Measurements from ENCODE around the gene CALCOCO2. TPM values are rescaled to one million over a fixed set of nuclear protein-coding genes. Genes with fewer than 3 reads are reported as not detected.

The CALCOCO2 gene, protein sequence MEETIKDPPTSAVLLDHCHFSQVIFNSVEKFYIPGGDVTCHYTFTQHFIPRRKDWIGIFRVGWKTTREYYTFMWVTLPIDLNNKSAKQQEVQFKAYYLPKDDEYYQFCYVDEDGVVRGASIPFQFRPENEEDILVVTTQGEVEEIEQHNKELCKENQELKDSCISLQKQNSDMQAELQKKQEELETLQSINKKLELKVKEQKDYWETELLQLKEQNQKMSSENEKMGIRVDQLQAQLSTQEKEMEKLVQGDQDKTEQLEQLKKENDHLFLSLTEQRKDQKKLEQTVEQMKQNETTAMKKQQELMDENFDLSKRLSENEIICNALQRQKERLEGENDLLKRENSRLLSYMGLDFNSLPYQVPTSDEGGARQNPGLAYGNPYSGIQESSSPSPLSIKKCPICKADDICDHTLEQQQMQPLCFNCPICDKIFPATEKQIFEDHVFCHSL
- total RNA-seq, result 44.1 and 48.6 TPM in 2 replicates

DNA sequence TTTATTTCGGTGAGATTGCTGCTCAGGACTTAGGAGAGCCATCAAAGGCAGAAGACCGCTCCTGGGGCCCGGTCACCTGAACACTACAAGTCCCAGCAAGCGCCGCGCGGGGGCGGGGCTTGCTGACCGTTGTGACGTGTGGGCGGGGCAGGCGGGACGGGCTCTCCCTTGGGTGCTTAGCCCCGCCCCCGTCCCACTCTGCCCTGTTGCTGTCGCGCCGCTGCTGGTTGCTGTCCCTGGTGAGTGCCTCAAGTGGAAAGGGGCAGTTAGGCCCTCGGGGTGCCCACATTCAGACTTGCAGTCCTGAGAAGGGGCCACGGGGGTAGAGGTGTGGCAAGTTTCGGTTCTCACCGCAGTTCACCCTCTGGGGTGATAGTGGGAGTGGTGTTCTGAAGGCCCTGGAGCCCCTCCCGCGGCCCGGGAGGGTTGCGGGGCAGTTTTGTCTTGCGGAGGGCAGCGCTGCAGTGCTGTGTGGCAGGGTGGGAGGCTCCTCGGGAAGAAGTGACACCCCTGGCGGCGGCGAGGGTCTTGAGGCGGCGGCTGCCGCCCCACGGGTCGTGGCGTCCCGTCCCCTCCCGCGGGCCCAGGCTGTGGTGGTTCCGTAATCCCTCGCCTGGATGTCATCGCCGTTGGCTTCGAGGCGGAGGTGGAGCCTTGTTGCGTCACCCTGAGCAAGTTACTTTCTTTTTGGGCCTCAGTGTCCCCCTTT is at the start of gene CALCOCO2:
Gene CALCOCO2 (plus strand): TSS at position 196 of the 709 bp plus-strand sequence. CDS start 10,673 bp downstream, outside the sequence.

DNA sequence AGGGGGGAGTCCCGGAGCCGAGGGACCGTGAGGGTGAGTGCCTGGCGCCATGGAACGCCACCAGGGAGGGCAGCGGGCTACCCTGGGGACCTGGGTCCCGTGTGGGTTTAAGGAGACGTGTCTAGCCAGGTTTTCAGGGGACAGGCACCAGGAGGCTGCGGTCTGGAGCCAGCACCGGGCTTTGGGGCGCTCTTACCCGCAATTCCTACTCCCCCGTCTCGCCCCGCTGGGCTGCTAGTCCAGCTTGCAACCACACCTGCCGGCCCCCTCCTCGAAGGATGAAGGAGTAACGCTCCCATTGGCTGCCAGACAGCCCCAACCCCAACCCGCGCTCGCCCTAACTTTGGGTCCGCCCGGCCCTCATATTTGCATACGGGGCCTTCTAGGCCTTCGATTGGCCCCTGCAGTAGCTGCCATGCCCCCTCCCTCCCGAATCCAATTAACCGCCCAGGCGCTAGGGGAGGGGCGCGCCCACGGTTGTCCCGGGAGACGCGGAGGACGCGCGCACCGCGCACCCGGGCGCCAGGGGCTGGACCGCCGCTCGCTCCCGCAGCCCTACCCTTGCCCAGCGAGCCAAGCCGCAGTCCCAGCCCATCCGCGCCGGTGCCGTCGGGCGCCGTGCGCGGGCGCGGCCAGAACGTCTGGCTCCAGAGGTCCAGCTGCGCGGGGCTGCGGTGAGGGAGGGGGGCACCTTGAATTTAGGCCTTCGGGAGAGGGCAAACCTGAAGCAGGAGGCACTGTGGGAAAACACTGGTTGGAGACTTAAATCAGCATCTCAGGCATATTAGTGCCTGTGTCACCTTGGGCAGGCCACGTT is 13.9 kb upstream of the CALCOCO2 start, which contains the start of gene TTLL6:
Gene TTLL6 (minus strand): TSS at position 456 of the 817 bp plus-strand sequence. CDS start 157 bp downstream, at position 299.

DNA sequence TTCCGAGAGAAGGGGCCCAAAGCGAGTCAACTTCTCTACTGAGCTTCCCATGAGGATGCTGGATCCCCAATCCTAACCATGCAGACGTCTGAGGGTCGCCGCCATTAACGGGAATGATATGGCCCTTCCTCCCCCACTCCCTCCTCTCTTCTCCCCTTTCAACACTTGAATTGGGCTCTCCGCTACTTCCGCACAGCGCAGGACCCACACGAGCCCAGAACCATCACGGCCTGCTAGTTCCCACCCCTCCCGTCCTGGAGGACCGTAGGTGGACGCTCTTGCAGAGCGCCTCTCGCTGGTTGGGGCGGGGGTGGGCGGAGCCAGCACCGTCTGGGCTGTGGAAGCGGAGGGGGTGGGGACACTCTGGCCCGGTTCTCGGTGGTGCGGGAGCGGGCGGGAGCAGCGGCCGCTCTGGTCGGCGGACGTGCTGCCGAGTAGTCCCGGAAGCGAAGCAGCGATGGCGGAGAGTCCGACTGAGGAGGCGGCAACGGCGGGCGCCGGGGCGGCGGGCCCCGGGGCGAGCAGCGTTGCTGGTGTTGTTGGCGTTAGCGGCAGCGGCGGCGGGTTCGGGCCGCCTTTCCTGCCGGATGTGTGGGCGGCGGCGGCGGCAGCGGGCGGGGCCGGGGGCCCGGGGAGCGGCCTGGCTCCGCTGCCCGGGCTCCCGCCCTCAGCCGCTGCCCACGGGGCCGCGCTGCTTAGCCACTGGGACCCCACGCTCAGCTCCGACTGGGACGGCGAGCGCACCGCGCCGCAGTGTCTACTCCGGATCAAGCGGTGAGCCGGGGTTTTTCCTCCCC is 77.4 kb downstream of the CALCOCO2 start, which contains the start of gene UBE2Z:
Gene UBE2Z (plus strand): TSS at position 361 of the 797 bp plus-strand sequence. CDS start 97 bp downstream, at position 458.

Other genes starting within 250 kb of the CALCOCO2 start
- gene HOXB3, start 240.8 kb upstream of the CALCOCO2 start, total RNA-seq, result 26.4 and 44.7 TPM in 2 replicates
- gene HOXB5, start 237.3 kb upstream of the CALCOCO2 start, total RNA-seq, result 8.4 and 18.9 TPM in 2 replicates
- gene HOXB6, start 226.0 kb upstream of the CALCOCO2 start, total RNA-seq, result 64.5 and 66.3 TPM in 2 replicates
- gene HOXB7, start 220.0 kb upstream of the CALCOCO2 start, total RNA-seq, result 13.2 and 14.9 TPM in 2 replicates
- 0.39 and 1.4 TPM in 2 replicates for gene HOXB8, start 215.7 kb upstream of the CALCOCO2 start, total RNA-seq
- gene HOXB9, start 204.7 kb upstream of the CALCOCO2 start, total RNA-seq, result not detected in 2 replicates
- gene PRAC1, start 108.5 kb upstream of the CALCOCO2 start, total RNA-seq, result not detected in 2 replicates
- gene PRAC2, start 107.8 kb upstream of the CALCOCO2 start, total RNA-seq, result not detected in 2 replicates
- not detected in 2 replicates for gene HOXB13, start 102.3 kb upstream of the CALCOCO2 start, total RNA-seq
- gene TTLL6, start 13.8 kb upstream of the CALCOCO2 start, total RNA-seq, result 2.5 TPM in 1 of 2 replicates, not detected in the other
- gene ATP5MC1, start 61.8 kb downstream of the CALCOCO2 start, total RNA-seq, result 81.8 and 150 TPM in 2 replicates
- gene UBE2Z, start 77.4 kb downstream of the CALCOCO2 start, total RNA-seq, result 69.9 and 83.8 TPM in 2 replicates
- 63.6 and 141 TPM in 2 replicates for gene SNF8, start 113.8 kb downstream of the CALCOCO2 start, total RNA-seq
- gene GIP, start 137.6 kb downstream of the CALCOCO2 start, total RNA-seq, result not detected in 2 replicates
- gene IGF2BP1, start 166.3 kb downstream of the CALCOCO2 start, total RNA-seq, result 13.3 and 17.2 TPM in 2 replicates

All from epithelial cell of alveolus of lung (primary cell).